Medulla oblongata (tissue), 1 donor: Measurements from ENCODE around the gene MGMT.

Experiments
- DNase-seq: peaks from one replicate; pipeline ENCODE4 v3.0.0-alpha.2; 2015; ENCODE audit errors: extremely low spot score

MGMT gene

GRCh38 chr10:129521161-129522025 is 54.4 kb downstream of the MGMT start:
- DNase-seq: no peak

GRCh38 chr10:129522041-129522585 is 55.1 kb downstream of the MGMT start:
- DNase-seq: no peak

GRCh38 chr10:129523031-129523722 is 56.1 kb downstream of the MGMT start:
- no peak for DNase-seq

GRCh38 chr10:129523723-129524316 is 56.8 kb downstream of the MGMT start:
- DNase-seq: no peak

GRCh38 chr10:129524936-129525335 is 57.9 kb downstream of the MGMT start:
- no peak for DNase-seq

GRCh38 chr10:129525401-129525801 is 58.4 kb downstream of the MGMT start:
- no peak for DNase-seq

GRCh38 chr10:129526943-129527342 is 59.9 kb downstream of the MGMT start:
- no peak for DNase-seq

- no peak for DNase-seq
Measured at GRCh38 chr10:129528376-129528978, 61.4 kb downstream of the MGMT start.

- DNase-seq: no peak
Measured at GRCh38 chr10:129530581-129530980, 63.5 kb downstream of the MGMT start.

GRCh38 chr10:129531195-129531968 is 64.3 kb downstream of the MGMT start:
- no peak for DNase-seq

- DNase-seq: no peak
Measured at GRCh38 chr10:129531969-129532660, 65.1 kb downstream of the MGMT start.

- no peak for DNase-seq
Measured at GRCh38 chr10:129532838-129533237, 65.8 kb downstream of the MGMT start.

GRCh38 chr10:129533281-129533680 is 66.2 kb downstream of the MGMT start:
- DNase-seq: no peak

- no peak for DNase-seq
Measured at GRCh38 chr10:129534826-129535225, 67.8 kb downstream of the MGMT start.

GRCh38 chr10:129536336-129536735 is 69.3 kb downstream of the MGMT start:
- no peak for DNase-seq

- DNase-seq: no peak
Measured at GRCh38 chr10:129537151-129537550, 70.1 kb downstream of the MGMT start.

GRCh38 chr10:129538236-129538635 is 71.2 kb downstream of the MGMT start:
- no peak for DNase-seq

- no peak for DNase-seq
Measured at GRCh38 chr10:129541200-129541599, 74.2 kb downstream of the MGMT start.

- DNase-seq: no peak
Measured at GRCh38 chr10:129541748-129542487, 74.9 kb downstream of the MGMT start.

GRCh38 chr10:129542589-129542988 is 75.5 kb downstream of the MGMT start:
- no peak for DNase-seq
